Transverse colon (tissue), 4 donors: ENCODE data around the gene AGAP1. TPM values are rescaled to one million over a fixed set of nuclear protein-coding genes. Genes with fewer than 3 reads are reported as not detected.

Source experiments
- DNase-seq: peaks from one replicate; pipeline ENCODE4 v3.0.0-alpha.2; 2019
- H3K27ac ChIP-seq, 4 donors: fragments of 200-600 bp; sonication (generic); 2 replicates each; pipeline ENCODE4 v1.5.1; 2016 to 2018; ENCODE audit warnings: inconsistent platforms in 4 of 4
- H3K27me3 ChIP-seq: fragments of 200-600 bp; sonication (generic); 2 replicates; pipeline ENCODE4 v1.5.1; 2017; ENCODE audit warnings: inconsistent platforms
- H3K36me3 ChIP-seq, 4 donors: fragments of 200-600 bp; sonication (generic); 2 replicates each; pipeline ENCODE4 v1.5.1; 2017 to 2019; ENCODE audit warnings: inconsistent platforms in 4 of 4
- H3K4me1 ChIP-seq, 4 donors: fragments of 200-600 bp; sonication (generic); 2 replicates each; pipeline ENCODE4 v1.5.1; 2017 to 2020; ENCODE audit warnings: inconsistent platforms in 4 of 4
- H3K4me3 ChIP-seq, 4 donors: fragments of 200-600 bp; sonication (generic); 1 replicate in 1 of 4; 2 replicates in 3 of 4; pipeline versions ENCODE4 v1.5.1 to v1.6.1; 2017 to 2019; ENCODE audit warnings: inconsistent platforms in 4 of 4
- H3K9me3 ChIP-seq, 2 donors: fragments of 200-600 bp; sonication (generic); 2 replicates each; pipeline ENCODE4 v1.5.1; 2017 to 2019; ENCODE audit warnings: inconsistent platforms in 2 of 2
- EP300 ChIP-seq: sonication (generic); formaldehyde crosslinking; IDR thresholded peaks from one replicate; pipeline ENCODE4 v1.6.1; 2017; ENCODE audit warnings: antibody characterized with exemption, low read depth
- POLR2A ChIP-seq: fragments of 450-650 bp; IDR thresholded peaks from one replicate; pipeline ENCODE4 v1.6.1; 2016; ENCODE audit warnings: antibody characterized with exemption, mild to moderate bottlenecking, moderate library complexity
- POLR2AphosphoS5 ChIP-seq, 3 donors: sonication (generic); formaldehyde crosslinking; IDR thresholded peaks; one replicate each; pipeline ENCODE4 v1.6.1; 2016; ENCODE audit warnings: antibody characterized with exemption in 3 of 3
- WGBS, 2 donors: methylation state at CpG; one replicate each; pipeline ENCODE4 v1.1.5; 2018; ENCODE audit warnings: low coverage in 1 of 2; 5-methylcytosine and 5-hydroxymethylcytosine counted together
- in situ Hi-C, 4 donors: fragments of 200-750 bp; cut with MboI; loops; one replicate each; pipeline versions ENCODE4 v1.15.0 to v1.15.1; 2017; ENCODE audit warnings: low sequenced_read_pairs in 3 of 4, low pct_ligation_motif_present in 1 of 4, low pct_unique_long_range_greater_than_20kb in 1 of 4
- intact Hi-C: fragments of 100-400 bp; cut with DNase I; formaldehyde crosslinking; loops from one replicate; pipeline ENCODE4 v1.15.1; 2023; ENCODE audit warnings: low total_unique reads
- total RNA-seq, 4 donors: library from RNA; depleted of rRNA; stranded (reverse); fragments of >200 nt; gene quantifications; one replicate each; pipeline ENCODE4 v1.1.0, GENCODE V29; 2016
- TF ChIP-seq, protein P1 (sequence below), 5 experiments: fragments of 200-600 bp in 3 of 5; fragments of 450-650 bp in 2 of 5; sonication (generic) in 3 of 5; IDR thresholded peaks; 1 replicate in 2 of 5; 2 replicates in 3 of 5; pipeline ENCODE4 v1.5.1; 2016 to 2017; ENCODE audit warnings: antibody characterized with exemption in 5 of 5, inconsistent platforms in 3 of 5, mild to moderate bottlenecking in 2 of 5, moderate library complexity in 1 of 5

The AGAP1 gene
- total RNA-seq, 4 donors from 2014 or later: 56.1 to 96.9 (median 71.2) TPM

GRCh38 chr2:236128321-236128720, 634.5 kb downstream of the AGAP1 start:
- H3K36me3 ChIP-seq: peaks cover 0 to 8% (median 3%) of the 10 kb centered on the region in 4 donors
- intact Hi-C loops: loop anchor here (2.0 kb wide), 1 partner anchor 304 kb away; no protein-coding TSS in a partner anchor
- in situ Hi-C loops: no loop called here
- no peaks in the 10 kb centered on the region for H3K27me3 ChIP-seq
- H3K4me1 ChIP-seq: no peaks in the 10 kb centered on the region
- no peak for DNase-seq
- no peak overlapping the region for H3K4me3 ChIP-seq
- no peak overlapping the region for H3K27ac ChIP-seq
- WGBS, 2 donors: 88 to 100% methylated on average over 1 to 17 of the region's 17 CpGs
- TF ChIP-seq POLR2A: no peak
- TF ChIP-seq POLR2AphosphoS5 (IDR thresholded peaks at IDR 0.05): no peak
- no peak for TF ChIP-seq EP300
- TF ChIP-seq, protein P1, sequence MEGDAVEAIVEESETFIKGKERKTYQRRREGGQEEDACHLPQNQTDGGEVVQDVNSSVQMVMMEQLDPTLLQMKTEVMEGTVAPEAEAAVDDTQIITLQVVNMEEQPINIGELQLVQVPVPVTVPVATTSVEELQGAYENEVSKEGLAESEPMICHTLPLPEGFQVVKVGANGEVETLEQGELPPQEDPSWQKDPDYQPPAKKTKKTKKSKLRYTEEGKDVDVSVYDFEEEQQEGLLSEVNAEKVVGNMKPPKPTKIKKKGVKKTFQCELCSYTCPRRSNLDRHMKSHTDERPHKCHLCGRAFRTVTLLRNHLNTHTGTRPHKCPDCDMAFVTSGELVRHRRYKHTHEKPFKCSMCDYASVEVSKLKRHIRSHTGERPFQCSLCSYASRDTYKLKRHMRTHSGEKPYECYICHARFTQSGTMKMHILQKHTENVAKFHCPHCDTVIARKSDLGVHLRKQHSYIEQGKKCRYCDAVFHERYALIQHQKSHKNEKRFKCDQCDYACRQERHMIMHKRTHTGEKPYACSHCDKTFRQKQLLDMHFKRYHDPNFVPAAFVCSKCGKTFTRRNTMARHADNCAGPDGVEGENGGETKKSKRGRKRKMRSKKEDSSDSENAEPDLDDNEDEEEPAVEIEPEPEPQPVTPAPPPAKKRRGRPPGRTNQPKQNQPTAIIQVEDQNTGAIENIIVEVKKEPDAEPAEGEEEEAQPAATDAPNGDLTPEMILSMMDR (IDR thresholded peaks at IDR 0.05): no peak
- H3K9me3 ChIP-seq: no peaks in the 10 kb centered on the region

- WGBS, 2 donors: 94% methylated on average over 4 of the region's 4 CpGs; no CpG with 5 or more reads in 1 of the 2 donors
- no peak for TF ChIP-seq POLR2A
- no peak for TF ChIP-seq EP300
- TF ChIP-seq, protein P1 (IDR thresholded peaks at IDR 0.05): no peak
- no peak for TF ChIP-seq POLR2AphosphoS5 (IDR thresholded peaks at IDR 0.05)
- Histone ChIP-seq H3K36me3 (no peaks in the 10 kb centered on the region), H3K27me3 (no peaks in the 10 kb centered on the region), H3K27ac (no peak overlapping the region), H3K4me1 (no peaks in the 10 kb centered on the region), H3K9me3 (no peaks in the 10 kb centered on the region), H3K4me3 (no peak overlapping the region)
- intact Hi-C loops: loop anchor here (2.0 kb wide), 1 partner anchor 305 kb away; no protein-coding TSS in a partner anchor
- no peak for DNase-seq
- in situ Hi-C loops: no loop called here
These were observed 636.1 kb downstream of the AGAP1 start for GRCh38 chr2:236129935-236130334.

GRCh38 chr2:236130349-236130998, 636.6 kb downstream of the AGAP1 start:
- in situ Hi-C loops (no loop called here), intact Hi-C loops (no loop called here)
- no peaks in the 10 kb centered on the region for H3K36me3 ChIP-seq
- 92% methylated on average over 6 of the region's 6 CpGs; no CpG with 5 or more reads in 1 of the 2 donors for WGBS, 2 donors
- TF ChIP-seq, protein P1 (IDR thresholded peaks at IDR 0.05): no peak
- TF ChIP-seq POLR2A (no peak), EP300 (no peak), POLR2AphosphoS5 (IDR thresholded peaks at IDR 0.05) (no peak)
- H3K9me3 ChIP-seq: no peaks in the 10 kb centered on the region
- H3K27ac ChIP-seq: no peak overlapping the region
- DNase-seq: no peak
- H3K4me3 ChIP-seq: no peak overlapping the region
- H3K4me1 ChIP-seq: no peaks in the 10 kb centered on the region
- H3K27me3 ChIP-seq: no peaks in the 10 kb centered on the region

GRCh38 chr2:236131073-236131692, 637.3 kb downstream of the AGAP1 start:
- 84 to 85% methylated on average over 2 to 10 of the region's 10 CpGs for WGBS, 2 donors
- TF ChIP-seq EP300: no peak
- TF ChIP-seq POLR2AphosphoS5 (IDR thresholded peaks at IDR 0.05): no peak
- TF ChIP-seq POLR2A: no peak
- TF ChIP-seq, protein P1 (IDR thresholded peaks at IDR 0.05): no peak

More at GRCh38 chr2:236131073-236131692, 637.3 kb downstream of the AGAP1 start:
- in situ Hi-C loops: no loop called here
- Histone ChIP-seq H3K9me3 (no peaks in the 10 kb centered on the region), H3K36me3 (no peaks in the 10 kb centered on the region), H3K27ac (no peak overlapping the region), H3K4me3 (no peak overlapping the region), H3K27me3 (no peaks in the 10 kb centered on the region), H3K4me1 (no peaks in the 10 kb centered on the region)
- intact Hi-C loops: no loop called here
- no peak for DNase-seq
